ENCODE results near the gene AFF3.

Gene AFF3

DNA sequence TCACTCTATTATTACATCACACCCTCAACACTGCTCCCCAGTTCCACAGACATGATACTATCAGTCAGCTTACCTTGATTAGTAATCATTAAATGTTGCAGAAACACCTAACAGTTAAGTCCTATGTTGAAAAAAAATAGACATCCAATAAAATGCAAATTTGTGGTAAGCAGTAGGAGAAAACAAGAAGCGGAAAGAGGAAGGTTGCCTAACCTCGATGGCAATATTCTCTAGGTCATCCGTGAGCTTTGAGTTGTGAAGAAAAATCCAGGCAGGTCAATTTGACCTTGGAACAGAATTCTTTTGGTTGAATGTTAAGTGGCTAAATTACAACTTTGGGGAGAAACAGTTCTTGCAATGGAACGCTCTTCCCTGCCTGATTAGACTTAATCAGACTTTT is 264.4 kb downstream of the AFF3 start:
- FAIRE-seq: no peak

DNA sequence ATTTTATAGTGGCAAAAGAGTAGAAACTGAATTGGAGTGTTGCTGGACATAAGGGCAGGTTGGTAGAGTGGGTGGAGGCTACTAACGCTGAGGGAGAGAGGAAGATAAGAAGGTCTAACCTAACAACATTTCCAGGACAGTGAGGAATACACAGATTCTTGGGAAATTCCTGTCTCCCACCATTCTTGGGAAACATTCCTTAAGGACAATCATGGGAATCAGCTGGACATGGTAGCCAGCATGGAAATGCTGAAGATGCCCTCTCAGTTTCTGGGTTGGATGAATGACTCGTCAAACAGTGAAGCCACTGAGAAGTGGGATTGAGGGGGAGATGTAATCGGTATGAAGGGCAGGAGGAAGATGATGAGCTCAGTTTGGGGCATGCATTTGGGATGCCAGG is 265.4 kb downstream of the AFF3 start:
- no peak for FAIRE-seq

DNA sequence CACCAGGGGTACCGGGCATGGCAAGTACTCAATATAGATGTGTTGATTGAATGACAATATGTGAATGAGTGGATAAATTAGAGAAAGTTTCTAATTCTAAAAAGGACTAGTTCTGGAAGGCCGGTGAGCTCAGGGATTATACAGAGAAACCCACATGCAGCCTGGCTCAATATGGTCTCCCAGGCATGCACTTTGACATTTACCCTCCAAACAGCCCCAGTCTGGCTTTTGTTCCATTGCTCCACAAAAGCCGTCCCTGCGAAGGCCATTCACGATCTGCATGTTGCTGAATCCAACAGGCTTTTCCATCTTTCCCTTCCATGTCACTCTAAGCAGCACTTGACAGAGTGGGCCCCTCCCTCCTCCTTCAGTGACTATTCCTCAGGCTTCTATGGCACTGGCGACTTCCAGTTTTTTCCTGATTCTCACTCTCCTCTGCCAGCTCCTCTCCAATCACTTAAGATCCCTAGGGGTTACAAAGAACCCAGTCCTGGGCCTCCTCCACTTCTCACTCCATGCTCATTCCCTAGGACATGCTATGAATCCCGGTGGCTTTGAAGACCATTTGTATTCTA is 266.7 kb downstream of the AFF3 start:
- FAIRE-seq: no peak

DNA sequence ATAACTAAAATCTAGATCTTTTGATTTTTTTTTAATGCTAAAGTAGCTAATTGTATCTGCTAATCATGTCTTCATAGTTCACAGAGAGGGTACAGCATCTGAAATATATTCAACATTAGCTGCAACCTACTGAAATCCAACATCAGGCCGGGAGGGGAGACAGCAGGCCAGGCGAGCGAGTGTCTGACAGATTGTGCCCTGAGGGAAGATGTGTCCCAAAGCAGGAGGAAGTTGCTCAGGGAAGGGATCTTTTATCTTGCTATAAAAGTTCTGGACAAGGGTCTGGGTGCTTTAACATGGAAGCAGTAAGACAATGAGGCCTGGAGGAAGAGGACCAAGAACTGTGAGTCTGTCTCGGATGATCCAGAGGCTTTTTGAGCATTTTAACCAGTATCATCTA is 274.1 kb downstream of the AFF3 start:
- no peak for FAIRE-seq

DNA sequence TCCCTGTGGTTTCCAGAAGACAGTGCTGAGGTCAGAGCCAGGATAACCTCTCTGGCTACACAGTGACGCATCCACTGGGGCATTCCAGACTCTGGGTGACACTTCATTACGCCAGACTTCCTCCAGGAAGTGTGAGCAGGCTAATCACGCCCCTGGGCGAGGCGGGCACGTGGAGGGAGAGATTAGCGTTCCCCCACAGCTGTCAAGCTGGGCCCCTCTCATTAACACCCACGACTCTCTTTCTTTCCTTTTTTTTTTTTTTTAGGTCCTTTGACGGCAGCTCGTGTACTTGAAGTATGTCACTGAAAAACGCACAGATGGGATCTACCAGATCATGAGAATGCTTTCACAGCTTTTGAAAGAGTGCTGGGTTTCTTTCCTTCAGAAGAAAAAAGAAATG is 274.6 kb downstream of the AFF3 start:
- no peak for FAIRE-seq

DNA sequence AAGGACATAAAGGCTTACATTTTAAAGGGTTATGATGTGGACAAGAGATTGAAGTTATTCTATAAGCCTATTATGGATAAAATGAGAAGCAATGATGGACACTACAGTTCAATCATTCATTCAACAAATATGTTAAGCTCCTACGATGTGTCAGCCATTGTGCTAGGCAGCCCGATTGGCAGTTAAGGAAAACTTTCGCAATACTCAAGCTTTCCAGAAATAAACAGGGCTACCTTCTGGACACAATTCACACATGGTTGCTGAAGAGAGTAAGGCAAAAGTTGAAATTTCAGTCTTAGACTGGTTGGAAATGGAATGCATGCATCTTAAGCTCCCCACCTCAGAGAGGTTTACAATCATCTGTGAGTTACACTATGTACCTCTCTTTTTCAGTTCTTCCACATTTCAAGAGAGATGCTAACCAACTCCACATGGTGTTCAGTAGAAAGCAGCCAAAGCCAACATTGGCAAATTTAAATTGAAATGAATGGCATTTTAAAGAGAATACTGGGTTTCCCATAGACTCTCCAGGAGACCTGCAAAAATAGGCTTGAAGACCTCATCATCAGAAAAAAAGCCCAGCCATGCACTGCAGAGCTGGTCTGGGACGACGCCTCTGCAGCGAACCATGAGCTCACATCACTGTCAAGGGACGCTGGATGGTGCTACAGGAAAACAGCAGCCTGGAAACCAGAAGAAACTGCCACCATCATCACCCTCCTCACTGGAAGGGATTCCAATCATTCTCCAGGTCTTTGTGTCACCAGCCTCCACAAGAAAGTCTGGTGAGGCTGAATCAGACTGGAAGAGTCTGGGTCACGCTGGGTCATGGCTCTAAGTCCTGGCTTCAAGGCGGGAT is 276.3 kb downstream of the AFF3 start:
- FAIRE-seq: no peak

DNA sequence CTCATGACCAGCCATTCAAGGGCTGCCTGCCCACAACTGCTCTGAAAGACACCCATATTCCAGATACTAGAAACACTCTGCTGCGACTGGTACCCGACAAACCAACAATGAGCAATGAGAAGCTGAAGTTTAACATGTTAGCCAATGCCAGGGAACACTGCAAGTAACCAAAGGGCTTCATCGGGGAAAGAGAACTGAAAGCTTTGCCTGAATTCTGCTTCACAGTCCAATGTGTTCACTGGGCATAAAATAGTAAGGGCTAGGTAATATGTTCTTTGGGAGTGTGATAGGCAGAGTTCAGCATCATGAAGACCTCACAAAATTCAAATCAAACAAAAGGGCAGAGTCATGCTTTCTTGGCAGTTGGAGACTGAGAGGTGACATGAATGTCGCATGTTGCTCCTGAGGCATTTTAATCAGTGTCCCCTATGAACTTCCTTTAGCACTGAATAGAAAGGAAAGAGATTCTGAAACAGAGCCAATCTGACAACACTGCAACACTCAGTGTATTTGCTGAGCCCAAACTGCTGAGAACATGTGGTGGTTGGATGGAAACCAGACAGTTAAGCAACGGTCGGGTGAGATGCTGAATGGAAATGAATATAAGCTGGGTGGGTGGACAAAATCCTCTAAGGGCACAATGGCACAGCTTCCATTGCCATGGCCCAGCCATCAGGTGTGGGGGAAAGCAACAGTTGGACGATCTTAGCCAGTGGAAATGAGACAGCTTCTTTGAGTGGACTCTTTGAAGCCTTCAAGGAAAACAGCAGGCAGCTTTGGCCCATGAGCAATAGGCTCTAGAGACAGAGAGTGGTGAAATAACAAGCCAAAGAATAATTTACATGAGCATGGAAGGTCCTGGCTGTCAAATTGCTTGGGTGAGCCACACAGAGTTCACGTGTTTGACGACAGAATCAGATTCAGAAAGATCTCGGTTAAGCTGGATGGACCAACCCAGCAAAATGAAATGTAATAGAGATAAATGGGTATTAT is 277.5 kb downstream of the AFF3 start:
- no peak for FAIRE-seq

DNA sequence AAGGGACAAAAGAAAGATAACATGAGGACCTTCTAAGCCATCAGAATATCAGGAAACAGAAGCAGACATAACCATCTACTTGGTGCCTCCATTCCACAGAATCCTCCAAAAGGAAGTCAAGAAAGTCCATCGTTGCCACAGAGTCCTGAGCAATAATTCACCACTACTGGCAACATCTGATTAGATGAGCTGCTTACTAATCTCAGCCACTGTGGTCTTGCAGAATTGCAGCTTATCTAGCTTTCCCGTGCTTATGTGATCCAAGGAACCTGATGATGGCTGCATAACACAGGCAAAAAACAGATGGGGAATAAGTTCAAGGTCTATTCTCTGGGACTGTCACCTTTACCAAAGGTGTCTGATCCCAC is 278.5 kb downstream of the AFF3 start:
- FAIRE-seq: no peak

DNA sequence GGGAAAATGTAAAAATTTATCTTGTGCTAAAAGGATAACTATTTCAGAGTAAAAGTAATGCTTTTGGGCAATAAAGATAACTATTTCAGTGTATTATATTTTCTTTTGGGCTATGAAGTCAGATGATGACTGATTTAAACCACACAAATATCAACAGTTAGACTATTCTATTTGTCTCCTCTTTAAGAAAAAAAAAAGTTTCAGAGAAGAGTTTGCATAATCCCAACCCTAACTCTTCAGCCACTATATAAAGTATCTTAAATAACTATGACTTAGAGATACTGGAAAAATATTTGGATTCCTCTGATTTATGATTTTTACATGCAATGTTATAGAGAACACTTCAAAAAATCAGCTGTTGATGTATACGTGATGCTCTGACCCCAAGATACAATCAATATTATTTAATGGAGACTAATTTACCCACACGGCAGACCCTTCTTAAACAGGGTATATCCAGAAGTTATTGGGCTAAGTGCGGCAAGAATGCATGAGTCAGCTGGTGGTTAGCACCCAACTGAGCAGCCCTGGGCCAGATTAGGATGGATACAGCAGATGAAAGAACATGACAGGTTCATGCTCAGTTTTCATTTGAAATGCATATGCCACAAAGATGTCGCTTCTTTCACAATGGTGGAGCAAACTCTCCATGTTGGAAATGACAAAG is 279.0 kb downstream of the AFF3 start:
- FAIRE-seq: no peak

DNA sequence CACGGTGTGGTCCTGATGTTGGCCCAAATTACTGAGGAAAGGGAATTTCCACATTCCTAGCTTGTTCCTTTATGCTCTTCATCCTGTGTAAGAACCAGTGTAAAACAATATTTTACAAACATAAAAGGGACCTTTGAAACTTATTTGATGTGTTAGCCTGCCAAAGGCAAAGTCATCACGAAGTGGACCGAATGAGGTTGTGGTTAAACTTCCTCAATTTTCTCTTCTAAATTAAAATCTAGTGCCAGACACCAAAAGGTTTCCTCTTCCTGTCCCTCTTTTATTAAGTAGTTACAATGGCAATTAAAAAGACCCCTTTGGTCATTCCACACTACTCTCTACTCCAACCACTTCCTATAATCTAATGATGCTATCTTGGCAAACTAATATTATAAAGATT is 279.8 kb downstream of the AFF3 start:
- no peak for FAIRE-seq

DNA sequence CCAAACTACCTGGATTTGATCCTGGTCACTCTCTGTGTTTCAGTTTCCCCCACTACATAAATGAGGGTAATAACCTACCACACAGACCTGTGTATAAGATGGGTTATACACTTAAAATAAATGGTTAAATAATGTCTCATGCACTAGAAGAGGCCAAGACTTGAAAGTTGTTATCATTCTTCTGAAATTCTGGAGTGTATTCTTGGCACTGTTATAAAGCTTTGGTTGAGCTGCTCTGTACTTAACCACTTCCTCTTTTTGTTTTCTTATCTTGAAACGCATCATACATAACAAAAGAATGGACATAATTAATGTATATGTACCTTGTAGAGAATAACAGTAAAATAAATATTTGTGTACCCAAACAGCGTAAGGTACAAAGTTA is 281.0 kb downstream of the AFF3 start:
- no peak for FAIRE-seq

DNA sequence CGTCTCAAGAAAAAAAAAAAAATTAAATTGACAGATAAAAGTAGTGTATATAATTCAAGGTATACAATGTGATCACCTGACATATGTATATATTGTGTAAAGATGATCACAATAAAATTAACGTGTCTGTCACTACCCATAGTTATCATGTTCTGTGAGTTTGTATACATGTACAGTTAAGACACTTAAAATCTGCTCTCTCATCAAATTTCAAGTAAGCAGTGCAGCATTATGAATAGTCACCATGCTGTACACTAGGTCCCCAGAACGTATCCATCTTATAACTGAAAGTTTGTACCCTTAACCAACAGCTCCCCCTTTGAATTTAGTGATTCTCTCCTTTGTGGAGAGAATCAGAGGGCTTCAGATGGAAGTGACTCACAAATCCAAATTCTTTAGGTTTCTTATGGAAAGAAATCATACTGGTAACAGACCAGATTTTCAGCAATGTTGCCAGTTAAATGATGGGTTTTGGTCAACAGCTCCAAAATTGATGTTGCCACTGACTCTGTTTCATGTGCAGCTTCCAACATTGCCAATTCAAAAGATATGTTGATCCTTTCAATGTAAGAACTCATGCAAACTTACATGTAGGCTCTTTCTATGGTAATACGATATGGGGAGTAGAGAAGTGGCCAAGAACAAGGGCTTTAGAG is 281.5 kb downstream of the AFF3 start:
- FAIRE-seq: no peak

DNA sequence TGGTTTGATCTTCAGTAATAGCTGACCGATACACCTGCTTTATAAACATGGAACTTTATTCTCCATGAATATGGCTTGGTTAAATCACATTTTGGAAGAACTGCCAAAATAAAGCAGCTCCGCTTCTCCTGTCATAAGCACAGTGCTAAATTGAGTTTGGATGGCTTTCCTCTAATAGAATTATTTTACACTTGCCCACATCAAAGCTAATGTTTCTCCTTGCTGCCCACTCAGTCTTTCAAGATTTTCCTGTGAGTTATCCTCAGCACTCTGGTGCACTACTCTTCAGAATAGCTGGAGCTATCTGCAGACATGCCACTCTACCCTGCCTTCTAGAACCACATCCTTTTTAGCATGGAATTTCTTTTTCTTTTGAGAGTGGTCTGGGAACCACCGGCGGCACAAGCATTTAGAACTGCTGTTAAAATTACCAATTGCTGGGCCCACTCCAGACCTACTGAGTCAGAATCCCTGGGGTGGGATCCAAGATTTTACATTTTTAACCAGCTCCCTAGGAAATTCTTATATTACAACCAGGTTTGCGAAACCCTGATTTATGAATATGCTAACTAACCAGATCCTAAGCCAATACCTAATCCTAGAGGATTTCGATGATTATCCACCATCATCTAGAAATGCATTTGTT is 283.3 kb downstream of the AFF3 start:
- FAIRE-seq: no peak

DNA sequence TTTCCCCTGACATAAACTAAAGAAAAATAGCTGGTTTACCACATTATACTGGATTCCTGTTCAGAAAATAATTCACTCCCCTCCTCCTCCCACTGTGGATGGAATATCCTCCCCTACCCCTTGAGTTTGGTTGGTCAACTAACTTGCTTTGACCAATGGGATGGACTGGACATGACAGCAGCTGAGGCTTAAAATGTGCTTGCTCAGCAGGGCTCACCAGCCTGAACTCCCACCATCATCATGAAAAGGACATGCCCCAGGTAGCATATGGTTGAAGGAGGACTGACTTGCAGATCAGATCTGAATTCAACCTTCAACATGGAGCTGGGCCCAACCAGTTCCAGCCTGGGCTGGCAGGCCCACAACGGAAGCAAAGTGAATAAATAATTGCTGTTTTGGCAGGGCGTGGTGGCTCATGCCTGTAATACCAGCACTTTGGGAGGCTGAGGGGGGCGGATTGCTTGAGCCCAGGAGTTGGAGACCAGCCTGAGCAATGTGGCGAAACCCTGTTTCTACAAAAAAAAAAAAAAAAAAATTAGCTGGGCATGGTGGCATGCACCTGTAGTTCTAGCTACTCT is 284.4 kb downstream of the AFF3 start:
- no peak for FAIRE-seq

DNA sequence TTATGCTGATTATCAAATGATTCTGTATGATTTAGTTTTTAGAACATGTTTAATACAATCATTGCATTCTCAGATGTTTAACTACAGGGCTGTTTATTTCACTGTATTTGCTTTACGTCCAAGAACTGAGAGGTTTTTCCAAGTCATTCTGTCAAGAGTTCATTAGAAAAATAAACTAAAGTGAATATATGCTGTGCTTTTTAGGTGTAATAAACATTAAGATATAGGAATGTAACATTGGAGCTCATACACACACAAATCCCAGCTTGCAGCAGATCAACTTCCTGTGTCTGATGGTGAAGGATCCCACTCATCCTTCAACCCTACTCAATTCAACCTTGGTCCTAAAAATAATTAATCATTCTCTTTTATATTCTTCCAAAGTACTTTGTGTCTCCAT is 285.0 kb downstream of the AFF3 start:
- no peak for FAIRE-seq

DNA sequence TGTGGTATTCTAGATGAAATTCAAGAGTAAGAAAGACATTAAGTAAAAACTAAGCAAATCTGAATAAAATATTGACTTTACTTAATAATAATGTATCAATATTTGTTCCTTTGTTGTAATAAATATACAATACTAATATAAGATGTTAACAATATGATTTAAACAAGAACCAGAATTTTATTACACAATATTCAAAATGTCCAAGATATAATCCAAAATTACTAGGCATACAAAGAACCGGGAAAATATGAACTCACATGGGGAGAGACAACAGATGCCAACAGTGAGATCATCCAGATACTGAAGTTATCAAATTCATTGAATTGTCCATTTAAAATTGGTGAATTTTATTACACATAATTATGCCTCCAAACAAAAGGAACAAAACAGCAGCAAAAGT is 286.3 kb downstream of the AFF3 start:
- FAIRE-seq: peak; percentile 60

DNA sequence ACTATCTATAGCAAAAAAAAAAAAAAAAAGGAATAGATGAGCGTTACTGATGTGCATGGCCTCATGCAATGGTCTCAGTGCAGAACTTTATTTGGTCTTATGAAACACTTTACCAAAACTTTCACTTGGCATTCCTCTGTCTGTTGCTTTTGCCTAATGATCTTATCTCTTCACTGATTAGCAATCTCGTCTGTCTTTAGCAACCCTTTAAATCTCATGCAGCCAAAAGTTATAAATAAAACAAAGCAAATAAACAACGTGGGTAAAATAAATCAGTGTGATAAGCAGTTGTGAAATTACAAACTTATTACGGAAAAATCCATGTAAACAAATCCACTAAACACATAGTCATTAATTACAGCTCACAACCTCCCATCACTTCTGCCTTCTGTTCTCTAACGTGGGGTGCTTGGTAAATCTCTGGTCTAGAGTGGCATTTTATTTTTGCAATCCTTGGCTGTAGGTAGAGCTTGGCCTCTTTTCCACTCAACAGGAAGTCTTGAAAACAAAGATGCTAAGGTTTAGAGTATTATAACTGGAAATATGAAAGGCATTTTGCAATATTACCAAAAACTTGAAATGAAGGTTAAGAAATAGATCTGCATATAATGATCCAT is 288.0 kb downstream of the AFF3 start:
- FAIRE-seq: no peak

DNA sequence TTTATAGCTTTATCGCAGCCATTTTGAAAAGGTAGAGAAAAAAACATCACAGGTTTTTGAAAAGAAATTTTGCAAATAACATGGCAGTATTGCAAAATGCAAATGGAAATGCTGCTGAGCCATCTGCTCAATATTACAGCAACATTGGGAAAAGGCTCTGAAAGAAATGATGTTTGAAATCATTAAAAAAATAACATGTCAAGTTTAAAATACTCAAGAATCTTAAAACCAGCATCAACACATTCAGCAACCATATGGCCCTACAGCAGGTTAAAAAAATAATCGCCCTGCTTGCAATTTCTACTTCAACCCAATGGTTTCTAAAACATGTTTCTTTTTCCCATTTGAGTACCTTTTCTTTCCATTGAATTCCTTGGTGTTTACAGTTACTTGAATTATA is 289.4 kb downstream of the AFF3 start:
- no peak for FAIRE-seq

DNA sequence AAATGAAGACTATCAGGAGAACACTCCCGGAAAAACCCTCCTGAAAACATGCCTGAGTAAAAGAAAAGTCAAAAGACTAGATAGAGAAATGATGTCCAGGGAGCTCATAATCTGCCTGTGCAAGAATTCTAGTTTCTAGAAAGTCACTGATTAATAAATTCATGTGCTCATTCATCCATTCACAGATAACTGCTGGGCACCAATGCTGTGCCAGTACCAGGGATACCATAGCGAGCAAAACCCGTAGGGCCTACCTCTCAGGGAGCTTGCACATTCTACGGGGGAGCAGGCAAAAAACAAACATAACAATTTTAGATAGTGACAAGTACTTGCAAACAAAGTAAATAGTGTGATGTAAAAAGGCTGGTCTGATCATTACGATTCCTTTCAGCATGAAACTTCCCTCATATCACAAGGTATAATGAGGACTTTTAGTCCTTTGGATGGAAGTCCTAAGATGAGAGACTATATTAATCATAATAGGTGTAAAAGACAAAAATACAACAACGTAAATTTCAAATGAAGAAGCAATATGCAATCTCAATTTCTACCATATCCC is 289.9 kb downstream of the AFF3 start:
- no peak for FAIRE-seq

DNA sequence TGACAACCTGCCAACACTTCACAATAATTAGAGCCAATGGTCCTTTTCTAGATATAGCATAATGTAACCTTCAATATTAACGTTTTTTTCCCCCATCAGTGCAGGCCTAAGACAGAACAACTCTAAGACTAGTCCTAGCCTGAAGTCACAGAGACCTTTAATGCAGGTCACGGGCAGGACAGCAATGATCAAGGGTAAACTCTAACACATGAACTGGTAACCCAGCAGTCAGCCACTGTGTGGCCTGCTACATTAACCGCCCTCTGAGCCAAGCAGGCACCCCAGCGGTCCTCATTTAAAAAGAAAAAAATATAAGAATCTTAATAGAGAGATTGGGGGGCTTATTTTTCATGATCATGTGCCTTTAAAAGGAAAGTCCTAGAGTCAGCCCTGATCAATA is 290.6 kb downstream of the AFF3 start:
- no peak for FAIRE-seq

DNA sequence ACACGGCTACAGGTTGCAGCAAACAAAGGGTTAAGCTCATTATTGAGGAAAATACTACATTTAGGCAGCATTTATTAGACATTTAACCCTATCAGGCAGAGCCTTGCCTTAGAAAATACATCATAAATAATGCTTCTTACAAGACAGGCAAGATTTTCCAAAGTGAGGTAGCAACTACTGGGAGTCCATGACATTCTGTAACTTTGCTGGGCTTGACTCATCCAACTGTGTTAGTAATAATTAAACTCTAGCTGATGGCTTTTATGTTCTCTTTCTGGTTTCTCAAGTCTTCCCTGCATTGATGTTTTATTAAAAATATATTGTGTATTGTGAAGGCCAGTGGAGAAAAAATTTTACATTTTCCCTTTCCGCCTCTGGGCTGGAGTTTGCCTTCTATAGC is 291.3 kb downstream of the AFF3 start:
- FAIRE-seq: no peak
